ENCODE results near the gene VPS29. TPM values are rescaled to one million over a fixed set of nuclear protein-coding genes. Genes with fewer than 3 reads are reported as not detected.
"Not testable (repeated sequence)": the region's sequence is repeated elsewhere in the genome, so short reads cannot be mapped to it uniquely, and the experiment has no call there.

VPS29 gene
- total RNA-seq: 100 to 1,000 TPM; 129 to 137 TPM

DNA sequence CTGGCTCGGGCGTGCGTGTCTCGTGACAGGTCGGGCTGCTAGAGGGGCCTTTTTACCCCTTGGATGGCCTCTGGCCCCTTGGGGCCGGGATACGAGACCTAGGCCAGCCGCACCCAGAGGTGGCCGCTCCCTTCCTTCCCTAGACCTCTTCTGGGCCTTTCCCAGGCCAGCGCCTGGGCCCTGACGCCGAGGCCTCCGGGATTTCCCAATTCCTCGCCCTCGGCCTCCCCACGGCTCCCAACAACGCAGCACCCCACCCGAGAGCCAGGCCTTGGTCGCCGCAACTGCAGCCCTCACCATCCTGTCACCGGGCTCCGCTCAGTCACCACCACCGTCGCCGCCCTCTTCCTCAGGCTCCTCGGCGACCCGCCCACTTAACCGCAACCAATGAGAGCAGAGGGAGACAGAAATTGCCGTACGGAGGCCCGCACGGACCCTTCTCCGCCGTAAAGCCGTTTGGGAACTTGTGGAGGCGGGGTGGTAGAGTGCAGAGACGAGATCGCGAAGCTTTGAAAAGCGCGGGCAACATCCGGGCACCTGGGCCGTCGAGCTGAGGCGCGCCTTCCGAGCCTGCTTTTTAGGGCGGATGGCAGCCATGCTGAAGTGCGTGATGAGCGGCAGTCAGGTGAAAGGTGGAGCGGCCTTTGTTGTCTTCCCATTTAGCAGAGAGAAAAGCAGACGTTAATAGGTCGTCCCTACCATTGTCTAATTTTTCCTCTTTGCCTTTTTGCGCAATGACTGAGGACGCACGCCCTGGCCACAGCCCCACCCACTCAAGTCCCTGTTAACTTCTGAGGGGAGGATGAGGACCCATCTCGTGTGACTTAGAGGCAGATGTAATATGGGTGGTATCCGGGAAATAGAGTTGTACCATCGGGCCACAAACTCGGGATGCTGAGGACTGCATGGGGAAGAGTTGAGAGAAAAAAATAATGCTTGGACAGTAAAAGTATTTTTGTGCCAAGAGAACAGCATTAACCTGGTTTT is at the start of gene VPS29, which contains the start of gene RAD9B:
TSS of gene VPS29 (minus strand) at position 360 of the 987 bp plus-strand sequence. CDS start at position 300, 60 bp downstream.
TSS of gene RAD9B (plus strand) at position 580 of the 987 bp plus-strand sequence. CDS start at position 587, 7 bp downstream.
- Mint-ChIP-seq H3K4me1 (peaks cover 40% of the 10 kb centered on the region), H3K4me3 (peak within 1 kb of the TSS; percentile 94), H3K36me3 (ENCODE audit: low read depth) (peaks cover 42% of the 10 kb centered on the region), H3K27me3 (no peaks in the 10 kb centered on the region), H3K9me3 (peaks cover 4% of the 10 kb centered on the region), H3K27ac (peak within 1 kb of the TSS; percentile 93)
- ChIA-PET POLR2A (interaction anchor here (0.7 to 5.6 kb wide), 29 partner anchors 8 to 290 kb away, joined by 3 to 100 read pairs (median 5); partner anchors contain the start of genes ARPC3, ATP2A2, FAM216A and GPN3), CTCF (interaction anchor here (0.9 to 9.7 kb wide), 7 partner anchors 11 to 222 kb away, joined by 3 to 62 read pairs (median 9); partner anchors contain the start of genes ARPC3, FAM216A and GPN3)
- peak; percentile 100 for DNase-seq

DNA sequence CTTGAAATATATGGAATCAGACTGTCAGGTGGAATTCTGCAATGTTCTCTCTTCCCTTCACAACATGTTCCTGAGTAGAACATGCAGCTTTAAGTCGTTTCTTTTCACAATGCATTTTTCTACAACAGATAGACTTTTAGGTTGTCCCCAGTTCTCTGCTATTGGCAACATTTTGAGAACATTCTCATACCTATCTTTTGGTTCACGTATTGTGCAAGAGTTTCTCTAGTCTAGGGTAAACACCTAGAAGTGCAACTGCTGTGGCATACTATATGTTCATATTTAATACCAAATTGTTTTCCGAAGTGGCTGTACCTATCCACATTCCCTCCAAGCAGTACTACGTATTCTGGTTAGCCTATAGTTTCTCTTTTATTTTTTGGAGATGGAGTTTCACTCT is 49.1 kb upstream of the VPS29 start:
- DNase-seq: no peak
- POLR2A ChIA-PET: interaction anchor here (4.3 kb wide), 1 partner anchor 51 kb away, joined by 15 read pairs; no protein-coding TSS in a partner anchor
- Mint-ChIP-seq H3K27ac (no peak overlapping the region), H3K4me1 (peaks cover 36% of the 10 kb centered on the region), H3K36me3 (ENCODE audit: low read depth) (peaks cover 36% of the 10 kb centered on the region), H3K4me3 (no peak overlapping the region), H3K27me3 (no peaks in the 10 kb centered on the region), H3K9me3 (no peaks in the 10 kb centered on the region)
- CTCF ChIA-PET: interaction anchor here (1.1 to 5.6 kb wide), 9 partner anchors 8 to 51 kb away, joined by 3 to 110 read pairs (median 8); no protein-coding TSS in a partner anchor

DNA sequence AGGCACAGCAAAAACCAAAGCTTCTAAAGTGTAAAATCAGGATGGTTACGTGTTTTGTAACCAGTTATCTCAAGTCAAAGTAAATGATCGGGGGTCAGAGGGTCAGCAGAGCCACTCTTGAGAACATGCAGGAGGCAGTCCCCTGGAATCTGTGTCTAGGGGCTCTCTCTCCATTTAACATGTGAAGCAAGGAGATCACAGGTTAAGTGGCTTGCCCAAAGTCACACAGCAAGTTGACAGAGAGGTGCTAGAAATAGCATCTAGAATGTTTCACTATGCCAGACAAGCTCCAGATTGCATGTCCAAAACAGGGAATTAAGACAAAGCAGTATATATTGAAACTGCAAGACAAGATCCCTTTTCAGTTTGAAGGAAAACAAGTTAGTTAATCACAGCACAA is 47.8 kb upstream of the VPS29 start:
- CTCF ChIA-PET: interaction anchor here (0.8 to 5.6 kb wide), 3 partner anchors 37 to 52 kb away, joined by 3 to 51 read pairs (median 3); no protein-coding TSS in a partner anchor
- no peaks in the 10 kb centered on the region for H3K9me3 Mint-ChIP-seq

DNA sequence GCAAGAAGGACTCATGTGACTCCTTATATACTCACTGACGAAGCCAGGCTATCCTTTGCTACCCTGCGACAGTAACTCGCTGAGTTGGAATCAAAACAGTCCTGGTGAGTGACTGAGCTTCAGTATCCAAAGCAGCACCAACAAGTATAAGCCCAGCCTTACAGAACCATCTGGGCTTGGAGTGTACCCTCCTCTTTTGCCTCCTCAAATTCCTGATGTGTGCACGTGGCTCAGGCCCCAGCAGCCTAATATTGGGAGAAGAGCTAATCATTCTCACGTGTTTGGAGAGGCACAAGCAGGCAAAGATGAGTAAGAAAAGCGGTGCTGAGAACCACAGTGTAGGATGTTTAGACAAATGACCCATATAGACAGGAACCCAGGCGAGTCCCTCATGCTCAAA is 46.8 kb upstream of the VPS29 start:
- ChIA-PET CTCF (interaction anchor here (1.1 to 5.6 kb wide), 5 partner anchors 17 to 98 kb away, joined by 3 to 51 read pairs (median 5); partner anchors contain the start of gene ARPC3), POLR2A (interaction anchor here (0.6 to 4.3 kb wide), 5 partner anchors 29 to 467 kb away, joined by 3 to 15 read pairs (median 4); partner anchors contain the start of genes RAD9B and VPS29)
- H3K27me3 Mint-ChIP-seq: no peaks in the 10 kb centered on the region
- no peak overlapping the region for H3K4me3 Mint-ChIP-seq
- no peaks in the 10 kb centered on the region for H3K9me3 Mint-ChIP-seq
- DNase-seq: no peak
- no peak overlapping the region for H3K27ac Mint-ChIP-seq
- H3K36me3 Mint-ChIP-seq (ENCODE audit: low read depth): peaks cover 56% of the 10 kb centered on the region
- peaks cover 32% of the 10 kb centered on the region for H3K4me1 Mint-ChIP-seq

More for the DNA sequence above, 47.8 kb upstream of the VPS29 start:
- H3K27ac Mint-ChIP-seq: no peak overlapping the region
- POLR2A ChIA-PET: interaction anchor here (1.3 to 4.3 kb wide), 3 partner anchors 42 to 52 kb away, joined by 4 to 15 read pairs (median 5); partner anchors contain the start of genes RAD9B and VPS29
- peaks cover 49% of the 10 kb centered on the region for H3K36me3 Mint-ChIP-seq (ENCODE audit: low read depth)
- H3K27me3 Mint-ChIP-seq: no peaks in the 10 kb centered on the region
- no peak for DNase-seq
- H3K4me1 Mint-ChIP-seq: peaks cover 27% of the 10 kb centered on the region
- no peak overlapping the region for H3K4me3 Mint-ChIP-seq

DNA sequence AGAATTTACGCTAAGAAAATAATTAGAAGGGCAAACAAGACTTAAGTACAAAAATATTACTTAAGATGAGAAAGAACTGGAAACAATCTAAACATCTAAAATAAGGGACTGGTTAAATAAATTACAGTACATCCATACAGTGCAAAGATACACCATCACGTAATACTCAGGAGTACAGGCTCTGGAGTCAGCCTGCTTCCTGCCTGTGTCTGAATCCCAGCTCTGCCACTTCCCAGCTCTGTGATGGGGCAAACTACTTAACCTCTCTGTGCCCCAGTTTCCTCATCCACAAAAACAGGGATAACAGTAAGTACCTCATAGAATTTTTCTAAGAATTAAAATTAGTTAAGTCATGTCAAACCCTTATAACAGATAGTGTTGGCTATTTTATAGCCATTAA is 45.2 kb upstream of the VPS29 start:
- DNase-seq: no peak
- Mint-ChIP-seq H3K27ac (no peak overlapping the region), H3K4me3 (no peak overlapping the region), H3K27me3 (no peaks in the 10 kb centered on the region), H3K4me1 (peaks cover 42% of the 10 kb centered on the region), H3K9me3 (no peaks in the 10 kb centered on the region), H3K36me3 (ENCODE audit: low read depth) (peaks cover 67% of the 10 kb centered on the region)
- CTCF ChIA-PET: interaction anchor here (1.0 to 5.6 kb wide), 2 partner anchors 47 to 54 kb away, joined by 3 to 51 read pairs; no protein-coding TSS in a partner anchor
- POLR2A ChIA-PET: no interaction called here

DNA sequence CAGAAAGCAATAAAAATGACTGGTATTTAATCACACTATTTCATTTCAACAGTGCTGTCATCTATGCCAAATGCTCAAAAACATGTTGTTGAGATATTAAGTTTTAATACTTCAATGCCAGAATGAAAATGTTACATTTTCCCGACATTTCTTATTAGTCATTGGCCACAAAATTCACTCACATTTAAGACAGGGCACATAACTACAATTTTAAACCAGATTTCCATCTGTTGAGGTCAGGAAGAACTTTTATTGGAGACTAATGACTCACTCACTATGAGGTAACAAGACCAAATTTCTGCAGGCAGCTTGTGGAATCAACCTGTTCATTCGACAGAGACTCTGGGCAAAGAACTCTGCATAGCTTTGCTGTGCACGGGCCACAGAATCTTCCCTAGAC is 44.4 kb upstream of the VPS29 start:
- peaks cover 39% of the 10 kb centered on the region for H3K4me1 Mint-ChIP-seq

DNA sequence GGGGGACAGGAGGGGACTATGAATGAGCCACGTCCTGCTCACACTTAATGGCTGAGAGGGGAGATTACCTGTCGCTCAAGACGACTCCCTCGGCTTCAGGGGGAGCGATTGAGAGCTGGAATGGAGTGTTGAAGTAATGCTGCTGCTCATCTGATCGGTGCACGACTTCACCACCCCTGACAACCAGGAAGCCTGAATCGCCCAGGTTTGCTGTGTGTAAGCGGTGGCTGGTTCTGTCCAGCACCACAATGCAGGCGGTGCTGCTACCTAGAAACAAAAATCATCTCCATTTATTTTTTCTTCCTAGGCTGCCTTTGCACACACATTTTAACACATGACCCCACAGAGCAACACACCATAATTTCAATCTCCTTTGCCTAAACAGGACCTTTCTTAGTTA is 43.9 kb upstream of the VPS29 start:
- CTCF ChIA-PET: interaction anchor here (1.0 to 5.6 kb wide), 2 partner anchors 44 to 56 kb away, joined by 4 to 51 read pairs; partner anchors contain the start of genes RAD9B and VPS29
- DNase-seq: no peak
- Mint-ChIP-seq H3K9me3 (no peaks in the 10 kb centered on the region), H3K36me3 (ENCODE audit: low read depth) (peaks cover 59% of the 10 kb centered on the region), H3K4me3 (no peak overlapping the region), H3K4me1 (peaks cover 39% of the 10 kb centered on the region), H3K27me3 (no peaks in the 10 kb centered on the region), H3K27ac (no peak overlapping the region)
- POLR2A ChIA-PET: no interaction called here

More for the DNA sequence above, 44.4 kb upstream of the VPS29 start:
- ChIA-PET POLR2A (no interaction called here), CTCF (interaction anchor here (5.6 kb wide), 1 partner anchor 55 kb away, joined by 51 read pairs; no protein-coding TSS in a partner anchor)
- Mint-ChIP-seq H3K36me3 (ENCODE audit: low read depth) (peaks cover 62% of the 10 kb centered on the region), H3K27me3 (no peaks in the 10 kb centered on the region), H3K27ac (no peak overlapping the region), H3K4me3 (no peak overlapping the region), H3K9me3 (no peaks in the 10 kb centered on the region)
- no peak for DNase-seq

DNA sequence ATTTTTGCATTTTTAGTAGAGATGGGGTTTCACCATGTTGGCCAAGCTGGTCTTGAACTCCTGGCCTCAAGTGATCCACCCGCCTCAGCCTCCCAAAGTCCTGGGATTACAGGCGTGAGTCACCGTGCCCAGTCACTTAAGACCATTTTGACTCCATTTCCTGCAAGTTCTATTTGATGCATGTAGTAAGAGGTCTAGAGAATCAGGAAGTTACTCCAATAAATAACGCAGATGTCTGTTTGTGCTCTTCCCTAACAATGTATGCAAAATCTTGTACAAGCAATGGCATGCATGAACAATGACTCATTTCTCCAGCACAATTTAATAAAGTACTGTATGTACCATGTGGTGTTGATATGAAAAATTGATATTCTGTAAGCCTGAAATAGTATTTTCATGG is 43.3 kb upstream of the VPS29 start:
- H3K27ac Mint-ChIP-seq, H3K4me3 Mint-ChIP-seq, POLR2A ChIA-PET, DNase-seq, H3K27me3 Mint-ChIP-seq, H3K9me3 Mint-ChIP-seq: not testable (repeated sequence)
- peaks cover 56% of the 10 kb centered on the region for H3K36me3 Mint-ChIP-seq (ENCODE audit: low read depth)
- peaks cover 39% of the 10 kb centered on the region for H3K4me1 Mint-ChIP-seq
- CTCF ChIA-PET: interaction anchor here (1.0 to 5.6 kb wide), 2 partner anchors 43 to 56 kb away, joined by 4 to 51 read pairs; partner anchors contain the start of genes RAD9B and VPS29

DNA sequence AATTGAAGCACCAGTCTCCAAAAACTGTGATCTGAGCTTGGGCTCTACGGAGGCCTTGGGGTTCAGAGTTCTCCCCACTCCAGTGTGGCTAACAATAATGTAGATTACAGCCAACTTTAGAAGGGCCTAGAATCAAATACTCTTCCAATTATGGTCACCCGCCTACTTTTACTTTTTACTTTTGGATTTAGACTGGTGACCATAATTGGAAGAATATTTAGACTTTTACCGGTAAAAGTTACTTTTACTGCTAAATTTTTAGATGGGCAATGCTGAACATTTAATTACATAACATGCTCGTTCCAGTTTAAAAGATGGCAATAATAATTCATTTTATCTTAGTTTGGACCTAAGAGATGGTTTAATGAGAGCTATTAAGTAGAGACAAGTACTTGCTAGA is 42.1 kb upstream of the VPS29 start:
- H3K36me3 Mint-ChIP-seq (ENCODE audit: low read depth): peaks cover 58% of the 10 kb centered on the region

DNA sequence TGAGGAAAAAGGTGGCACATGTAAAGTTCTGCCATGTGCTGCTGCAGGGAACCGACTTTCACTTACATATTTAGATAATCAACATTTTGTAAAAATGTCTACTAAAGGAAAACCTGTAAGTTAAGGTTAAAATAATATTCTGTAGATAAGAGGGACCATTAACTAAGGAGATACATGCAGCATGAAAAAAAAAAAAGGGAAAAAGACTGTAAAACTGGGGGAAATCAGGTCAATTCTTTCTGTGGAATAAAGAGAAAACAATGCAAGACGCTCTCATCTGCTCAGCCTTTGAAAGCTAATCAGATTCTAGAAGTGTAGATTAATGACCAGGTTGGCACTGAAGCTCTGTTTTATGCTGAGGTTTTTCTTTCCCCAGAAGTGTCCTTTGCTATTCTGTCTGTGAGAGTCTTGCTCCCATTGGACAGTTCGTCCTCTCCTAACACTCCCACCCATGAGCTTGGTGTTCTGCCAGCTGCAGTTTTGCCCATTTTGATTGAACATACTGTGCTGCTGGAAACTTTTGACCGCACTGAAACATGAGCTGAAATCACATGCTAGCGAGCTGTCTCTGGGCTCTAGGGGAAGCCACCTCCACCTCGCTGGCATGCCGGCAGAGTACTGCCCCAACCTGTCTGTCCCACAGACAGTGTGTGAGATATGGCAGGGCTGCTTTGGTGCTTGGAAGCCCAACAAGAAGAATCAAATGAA is 41.5 kb upstream of the VPS29 start:
- Mint-ChIP-seq H3K4me1 (peaks cover 37% of the 10 kb centered on the region), H3K27me3 (no peaks in the 10 kb centered on the region), H3K4me3 (no peak overlapping the region), H3K9me3 (no peaks in the 10 kb centered on the region), H3K36me3 (ENCODE audit: low read depth) (peaks cover 59% of the 10 kb centered on the region), H3K27ac (peak overlapping the region; percentile 30)
- no peak for DNase-seq
- ChIA-PET POLR2A (interaction anchor here (1.1 to 1.4 kb wide), 3 partner anchors 21 to 93 kb away, joined by 3 to 6 read pairs (median 3); partner anchors contain the start of gene ARPC3), CTCF (interaction anchor here (0.7 to 2.9 kb wide), 8 partner anchors 9 to 112 kb away, joined by 3 to 9 read pairs (median 4); partner anchors contain the start of gene FAM216A)

More for the DNA sequence above, 42.1 kb upstream of the VPS29 start:
- POLR2A ChIA-PET: interaction anchor here (1.1 to 1.4 kb wide), 3 partner anchors 21 to 94 kb away, joined by 3 to 6 read pairs (median 3); partner anchors contain the start of gene ARPC3
- CTCF ChIA-PET: interaction anchor here (0.7 to 2.9 kb wide), 8 partner anchors 8 to 112 kb away, joined by 3 to 9 read pairs (median 4); partner anchors contain the start of gene FAM216A
- no peak overlapping the region for H3K4me3 Mint-ChIP-seq
- H3K27me3 Mint-ChIP-seq: no peaks in the 10 kb centered on the region
- DNase-seq: no peak
- no peaks in the 10 kb centered on the region for H3K9me3 Mint-ChIP-seq
- no peak overlapping the region for H3K27ac Mint-ChIP-seq
- peaks cover 38% of the 10 kb centered on the region for H3K4me1 Mint-ChIP-seq

DNA sequence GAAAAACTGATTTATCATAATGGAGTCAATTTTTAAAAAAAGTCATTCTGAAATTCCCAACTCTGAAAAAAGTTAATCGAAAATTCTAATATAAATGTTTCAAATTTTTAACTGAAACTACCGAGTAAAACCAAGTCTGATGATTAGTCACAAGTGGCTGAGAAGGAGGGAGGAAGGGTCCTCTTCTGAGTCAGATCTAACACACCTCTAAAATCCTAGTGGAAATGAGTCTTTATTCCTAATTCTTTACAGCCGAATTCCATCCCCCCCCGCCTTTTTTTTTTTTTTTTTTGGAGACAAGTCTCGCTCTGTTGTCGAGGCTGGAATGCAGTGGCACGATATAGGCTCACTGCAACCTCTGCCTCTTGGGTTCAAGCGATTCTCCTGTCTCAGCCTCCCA is 38.1 kb upstream of the VPS29 start:
- CTCF ChIA-PET: interaction anchor here (1.5 kb wide), 1 partner anchor 90 kb away, joined by 3 read pairs; the partner anchor contains the start of gene ARPC3
- peaks cover 26% of the 10 kb centered on the region for H3K4me1 Mint-ChIP-seq
- H3K4me3 Mint-ChIP-seq: no peak overlapping the region
- no peak for DNase-seq
- POLR2A ChIA-PET: interaction anchor here (1.1 kb wide), 1 partner anchor 11 kb away, joined by 3 read pairs; no protein-coding TSS in a partner anchor
- H3K9me3 Mint-ChIP-seq: no peaks in the 10 kb centered on the region
- no peaks in the 10 kb centered on the region for H3K27me3 Mint-ChIP-seq
- peaks cover 60% of the 10 kb centered on the region for H3K36me3 Mint-ChIP-seq (ENCODE audit: low read depth)
- H3K27ac Mint-ChIP-seq: no peak overlapping the region

Measured in activated CD4-positive, alpha-beta memory T cell treated with anti-CD3 and anti-CD28 coated beads, Interleukin-2, amount 10 ng/mL, durations not matched to agents 7 days and 5 days (primary cell).